ENCODE data around the gene RABGAP1. TPM values are rescaled to one million over a fixed set of nuclear protein-coding genes. Genes with fewer than 3 reads are reported as not detected.

Gene RABGAP1
- total and polyA plus RNA-seq, 2 experiments from 2014 or later = 8.5 to 33.9 TPM

GRCh38 chr9:122931226-122932121 lies 9.3 kb upstream of the RABGAP1 start, which contains the start of gene ZBTB26:
Gene ZBTB26, minus strand, starts transcription at chr9:122931512. Its CDS starts 11,578 bp downstream, at chr9:122919934.
- peak; percentile 96 for ATAC-seq
- H3K27ac Mint-ChIP-seq = peak within 1 kb of the TSS; percentile 97
- H3K9me3 Mint-ChIP-seq = no peaks in the 10 kb centered on the region
- peaks cover 6% of the 10 kb centered on the region for H3K36me3 Mint-ChIP-seq (ENCODE audit: low read depth)
- no peaks in the 10 kb centered on the region for H3K9me2 ChIP-seq (ENCODE audit: insufficient read depth)
- peak; percentile 89 for TF ChIP-seq POLR2AphosphoS5 (IDR thresholded peaks at IDR 0.05; ENCODE audit: low read depth)
- no peak for TF ChIP-seq EZH2 (IDR thresholded peaks at IDR 0.05; ENCODE audit: low read depth, unreplicated experiment)
- peak; percentile 47; the same call in 1 of the 2 replicates for TF ChIP-seq CREB1 (CRISPR knock-in tag; IDR thresholded peaks at IDR 0.05; ENCODE audit: low read depth)
- no peak for TF ChIP-seq CTCF (conservative IDR thresholded peaks at IDR 0.05; ENCODE audit: low read depth in 2 of 2)
- TF ChIP-seq ZNF114 (CRISPR knock-in tag; IDR thresholded peaks at IDR 0.05) = no peak
- TF ChIP-seq STAT1 (IDR thresholded peaks at IDR 0.05; ENCODE audit: unreplicated experiment) = no peak
- no peak for TF ChIP-seq ZNF331 (CRISPR knock-in tag; IDR thresholded peaks at IDR 0.05; ENCODE audit: low read depth)
- TF ChIP-seq ZNF462 (CRISPR knock-in tag; IDR thresholded peaks at IDR 0.05) = no peak
- TF ChIP-seq ETS1 (IDR thresholded peaks at IDR 0.05) = peak; percentile 71
- peaks cover 5% of the 10 kb centered on the region; the same call in 2 of the 3 replicates for H3K4me1 Mint-ChIP-seq
- H3K27me3 ChIP-seq (ENCODE audit: insufficient read depth) = no peaks in the 10 kb centered on the region
- H3K4me1 ChIP-seq (ENCODE audit: insufficient read depth) = peaks cover 19% of the 10 kb centered on the region
- H3K36me3 ChIP-seq (ENCODE audit: insufficient read depth) = peaks cover 4% of the 10 kb centered on the region; the same call in 1 of the 2 replicates
- H3K27ac ChIP-seq (ENCODE audit: low read depth) = peak within 1 kb of the TSS; percentile 84; the same call in 1 of the 2 replicates
- H3K79me2 ChIP-seq (replicated peaks; ENCODE audit: insufficient read depth) = peaks cover 92% of the 10 kb centered on the region
- H4K20me1 ChIP-seq (replicated peaks; ENCODE audit: insufficient read depth) = peaks cover 16% of the 10 kb centered on the region
- H3K27me3 Mint-ChIP-seq (ENCODE audit: insufficient read depth, low read depth, poor library complexity) = peaks cover 2% of the 10 kb centered on the region
- peak within 1 kb of the TSS; percentile 86 for H3K4me3 ChIP-seq
- peak within 1 kb of the TSS; percentile 15; the same call in 1 of the 2 replicates for H2AFZ ChIP-seq
- no peak within 1 kb of the TSS; the same call in 2 of the 3 replicates for H3K4me3 Mint-ChIP-seq
- peak; percentile 99 for DNase-seq (ENCODE audit: low spot score)
- H3F3A ChIP-seq (replicated peaks; ENCODE audit: low read depth) = no peaks in the 10 kb centered on the region; the same call in 1 of the 2 replicates
- H3K4me2 ChIP-seq = peak within 1 kb of the TSS; percentile 89

Measured in GM23338 (cell line).